Muscle layer of duodenum (tissue), 2 donors: ENCODE measurements around the gene MED10.

ENCODE experiments used
- H3K27ac ChIP-seq: one replicate; pipeline ENCODE4 v1.7.0; 2013; ENCODE audit warnings: mild to moderate bottlenecking, low read length
- H3K27me3 ChIP-seq: one replicate; pipeline ENCODE4 v1.7.0; 2013; ENCODE audit warnings: low read depth, mild to moderate bottlenecking, control low read depth, low read length
- H3K36me3 ChIP-seq, 2 donors: one replicate each; pipeline ENCODE4 v1.7.0; 2013; ENCODE audit warnings: low read length in 2 of 2, control low read depth in 1 of 2, mild to moderate bottlenecking in 1 of 2; ENCODE audit not compliant: insufficient read depth in 2 of 2, control insufficient read depth in 1 of 2
- H3K4me1 ChIP-seq, 2 donors: one replicate each; pipeline ENCODE4 v1.7.0; 2013; ENCODE audit warnings: low read length in 2 of 2, mild to moderate bottlenecking in 2 of 2, control low read depth in 1 of 2, moderate library complexity in 1 of 2; ENCODE audit not compliant: insufficient read depth in 2 of 2, control insufficient read depth in 1 of 2
- H3K4me3 ChIP-seq, 2 donors: one replicate each; pipeline ENCODE4 v1.7.0; 2013; ENCODE audit warnings: low read length in 2 of 2, low read depth in 1 of 2, mild to moderate bottlenecking in 1 of 2
- H3K9me3 ChIP-seq, 2 donors: one replicate each; pipeline ENCODE4 v1.7.0; 2013; ENCODE audit warnings: low read length in 2 of 2, control low read depth in 1 of 2, mild to moderate bottlenecking in 1 of 2; ENCODE audit not compliant: control insufficient read depth in 1 of 2
- donor health status: healthy.

Gene MED10

GRCh38 chr5:6397536-6398269, 19.4 kb upstream of the MED10 start:
- no peaks in the 10 kb centered on the region for H3K27me3 ChIP-seq
- H3K4me1 ChIP-seq = no peaks in the 10 kb centered on the region
- no peak overlapping the region for H3K4me3 ChIP-seq
- no peaks in the 10 kb centered on the region for H3K9me3 ChIP-seq
- H3K36me3 ChIP-seq = no peaks in the 10 kb centered on the region
- H3K27ac ChIP-seq = no peak overlapping the region

GRCh38 chr5:6396836-6397535, 18.6 kb upstream of the MED10 start:
- H3K9me3 ChIP-seq = no peaks in the 10 kb centered on the region
- H3K4me3 ChIP-seq = no peak overlapping the region
- no peaks in the 10 kb centered on the region for H3K4me1 ChIP-seq
- H3K27me3 ChIP-seq = no peaks in the 10 kb centered on the region
- no peaks in the 10 kb centered on the region for H3K36me3 ChIP-seq
- H3K27ac ChIP-seq = no peak overlapping the region

GRCh38 chr5:6396043-6396442, 17.7 kb upstream of the MED10 start:
- no peaks in the 10 kb centered on the region for H3K4me1 ChIP-seq
- no peaks in the 10 kb centered on the region for H3K36me3 ChIP-seq
- no peaks in the 10 kb centered on the region for H3K9me3 ChIP-seq
- H3K27me3 ChIP-seq = no peaks in the 10 kb centered on the region
- no peak overlapping the region for H3K4me3 ChIP-seq
- no peak overlapping the region for H3K27ac ChIP-seq

- H3K4me3 ChIP-seq = no peak overlapping the region
- H3K36me3 ChIP-seq = no peaks in the 10 kb centered on the region
- no peaks in the 10 kb centered on the region for H3K9me3 ChIP-seq
- H3K27me3 ChIP-seq = no peaks in the 10 kb centered on the region
- H3K4me1 ChIP-seq = no peaks in the 10 kb centered on the region
- no peak overlapping the region for H3K27ac ChIP-seq
These were observed 17.3 kb upstream of the MED10 start for GRCh38 chr5:6395621-6396020.

GRCh38 chr5:6395102-6395445, 16.7 kb upstream of the MED10 start:
- no peaks in the 10 kb centered on the region for H3K9me3 ChIP-seq
- no peaks in the 10 kb centered on the region for H3K36me3 ChIP-seq
- no peaks in the 10 kb centered on the region for H3K27me3 ChIP-seq
- H3K27ac ChIP-seq = no peak overlapping the region
- H3K4me3 ChIP-seq = no peak overlapping the region
- no peaks in the 10 kb centered on the region for H3K4me1 ChIP-seq

GRCh38 chr5:6394429-6395101, 16.2 kb upstream of the MED10 start:
- no peaks in the 10 kb centered on the region for H3K9me3 ChIP-seq
- H3K27ac ChIP-seq = no peak overlapping the region
- no peaks in the 10 kb centered on the region for H3K36me3 ChIP-seq
- H3K27me3 ChIP-seq = no peaks in the 10 kb centered on the region
- H3K4me3 ChIP-seq = no peak overlapping the region
- H3K4me1 ChIP-seq = no peaks in the 10 kb centered on the region

GRCh38 chr5:6393596-6394194, 15.3 kb upstream of the MED10 start:
- no peak overlapping the region for H3K27ac ChIP-seq
- no peaks in the 10 kb centered on the region for H3K36me3 ChIP-seq
- no peaks in the 10 kb centered on the region for H3K9me3 ChIP-seq
- H3K4me1 ChIP-seq = no peaks in the 10 kb centered on the region
- H3K4me3 ChIP-seq = no peak overlapping the region
- H3K27me3 ChIP-seq = no peaks in the 10 kb centered on the region

GRCh38 chr5:6392561-6392960, 14.2 kb upstream of the MED10 start:
- Histone ChIP-seq H3K27ac (no peak overlapping the region), H3K36me3 (no peaks in the 10 kb centered on the region), H3K27me3 (no peaks in the 10 kb centered on the region), H3K9me3 (no peaks in the 10 kb centered on the region), H3K4me3 (no peak overlapping the region), H3K4me1 (no peaks in the 10 kb centered on the region)

GRCh38 chr5:6391151-6391550, 12.8 kb upstream of the MED10 start:
- Histone ChIP-seq H3K4me3 (no peak overlapping the region), H3K9me3 (no peaks in the 10 kb centered on the region), H3K4me1 (no peaks in the 10 kb centered on the region), H3K36me3 (no peaks in the 10 kb centered on the region), H3K27me3 (no peaks in the 10 kb centered on the region), H3K27ac (no peak overlapping the region)

- Histone ChIP-seq H3K9me3 (no peaks in the 10 kb centered on the region), H3K4me1 (no peaks in the 10 kb centered on the region), H3K27me3 (no peaks in the 10 kb centered on the region)
These were observed 11.7 kb upstream of the MED10 start for GRCh38 chr5:6389946-6390530.

GRCh38 chr5:6389397-6389796, 11.1 kb upstream of the MED10 start:
- H3K9me3 ChIP-seq = no peaks in the 10 kb centered on the region
- no peak overlapping the region for H3K4me3 ChIP-seq
- no peak overlapping the region for H3K27ac ChIP-seq
- no peaks in the 10 kb centered on the region for H3K27me3 ChIP-seq
- no peaks in the 10 kb centered on the region for H3K36me3 ChIP-seq
- H3K4me1 ChIP-seq = no peaks in the 10 kb centered on the region

More at GRCh38 chr5:6389946-6390530, 11.7 kb upstream of the MED10 start:
- Histone ChIP-seq H3K4me3 (no peak overlapping the region), H3K27ac (no peak overlapping the region), H3K36me3 (no peaks in the 10 kb centered on the region)
